Vagina (tissue), 2 donors: ENCODE data around the gene SHLD1.

Source experiments
- POLR2A ChIP-seq, 2 donors: fragments of 450-650 bp; IDR thresholded peaks; one replicate each; pipeline ENCODE4 v1.6.1; 2017; ENCODE audit warnings: antibody characterized with exemption in 2 of 2, mild to moderate bottlenecking in 2 of 2, moderate library complexity in 2 of 2
- POLR2AphosphoS5 ChIP-seq, 2 donors: sonication (generic); formaldehyde crosslinking; IDR thresholded peaks; one replicate each; pipeline ENCODE4 v1.9.0; 2017; ENCODE audit warnings: antibody characterized with exemption in 2 of 2, mild to moderate bottlenecking in 2 of 2, low read depth in 1 of 2; ENCODE audit not compliant: insufficient read depth in 1 of 2
- TF ChIP-seq, protein P1 (sequence below), 3 experiments: fragments of 450-650 bp in 2 of 3; fragments of 200-600 bp in 1 of 3; sonication (generic) in 1 of 3; IDR thresholded peaks; one replicate each; pipeline ENCODE4 v1.5.1; 2017 to 2019; ENCODE audit warnings: antibody characterized with exemption in 3 of 3, mild to moderate bottlenecking in 2 of 3, moderate library complexity in 2 of 3

DNA sequence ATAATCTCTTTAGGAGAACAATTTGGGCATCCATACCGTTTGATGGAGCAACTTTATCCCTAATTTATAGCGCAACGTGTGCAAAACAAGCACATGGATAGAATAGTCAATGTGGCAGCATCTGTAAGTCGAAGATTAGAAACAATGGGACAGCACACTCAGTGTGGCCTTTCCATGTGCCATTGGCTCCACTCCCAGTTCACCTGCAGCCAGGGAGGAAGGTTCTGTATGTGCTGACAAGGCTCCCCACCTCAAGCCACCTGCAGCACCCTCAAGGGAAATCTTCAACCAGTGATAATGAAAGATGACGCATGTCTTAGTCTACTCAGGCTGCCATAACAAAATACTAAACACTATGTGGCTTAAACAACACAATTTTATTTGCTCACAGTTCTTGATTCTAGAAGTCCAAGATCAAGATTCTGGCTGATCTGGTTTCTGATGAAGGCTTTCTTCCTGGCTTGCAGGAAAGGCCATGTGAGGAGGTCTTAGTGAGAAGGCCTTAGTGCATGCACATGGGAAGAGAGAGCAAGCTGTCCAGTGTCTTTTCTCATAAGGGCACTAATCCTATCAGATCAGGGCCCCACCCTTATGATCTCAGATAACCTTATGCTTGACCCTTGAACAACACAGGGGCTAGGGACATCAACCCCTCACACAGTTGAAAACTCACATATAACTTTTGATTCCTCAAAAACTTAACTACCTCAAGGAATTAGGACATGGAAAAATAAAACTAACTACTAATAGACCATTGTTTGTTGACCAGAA, 34.9 kb upstream of the SHLD1 start:
- no peak for TF ChIP-seq POLR2AphosphoS5 (IDR thresholded peaks at IDR 0.05; ENCODE audit: insufficient read depth in 1 of 2, low read depth in 1 of 2)
- TF ChIP-seq, protein P1, sequence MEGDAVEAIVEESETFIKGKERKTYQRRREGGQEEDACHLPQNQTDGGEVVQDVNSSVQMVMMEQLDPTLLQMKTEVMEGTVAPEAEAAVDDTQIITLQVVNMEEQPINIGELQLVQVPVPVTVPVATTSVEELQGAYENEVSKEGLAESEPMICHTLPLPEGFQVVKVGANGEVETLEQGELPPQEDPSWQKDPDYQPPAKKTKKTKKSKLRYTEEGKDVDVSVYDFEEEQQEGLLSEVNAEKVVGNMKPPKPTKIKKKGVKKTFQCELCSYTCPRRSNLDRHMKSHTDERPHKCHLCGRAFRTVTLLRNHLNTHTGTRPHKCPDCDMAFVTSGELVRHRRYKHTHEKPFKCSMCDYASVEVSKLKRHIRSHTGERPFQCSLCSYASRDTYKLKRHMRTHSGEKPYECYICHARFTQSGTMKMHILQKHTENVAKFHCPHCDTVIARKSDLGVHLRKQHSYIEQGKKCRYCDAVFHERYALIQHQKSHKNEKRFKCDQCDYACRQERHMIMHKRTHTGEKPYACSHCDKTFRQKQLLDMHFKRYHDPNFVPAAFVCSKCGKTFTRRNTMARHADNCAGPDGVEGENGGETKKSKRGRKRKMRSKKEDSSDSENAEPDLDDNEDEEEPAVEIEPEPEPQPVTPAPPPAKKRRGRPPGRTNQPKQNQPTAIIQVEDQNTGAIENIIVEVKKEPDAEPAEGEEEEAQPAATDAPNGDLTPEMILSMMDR (IDR thresholded peaks at IDR 0.05): no peak
- TF ChIP-seq POLR2A (IDR thresholded peaks at IDR 0.05): no peak
